ENCODE data around the gene RNU6-9.

RNU6-9 gene

DNA sequence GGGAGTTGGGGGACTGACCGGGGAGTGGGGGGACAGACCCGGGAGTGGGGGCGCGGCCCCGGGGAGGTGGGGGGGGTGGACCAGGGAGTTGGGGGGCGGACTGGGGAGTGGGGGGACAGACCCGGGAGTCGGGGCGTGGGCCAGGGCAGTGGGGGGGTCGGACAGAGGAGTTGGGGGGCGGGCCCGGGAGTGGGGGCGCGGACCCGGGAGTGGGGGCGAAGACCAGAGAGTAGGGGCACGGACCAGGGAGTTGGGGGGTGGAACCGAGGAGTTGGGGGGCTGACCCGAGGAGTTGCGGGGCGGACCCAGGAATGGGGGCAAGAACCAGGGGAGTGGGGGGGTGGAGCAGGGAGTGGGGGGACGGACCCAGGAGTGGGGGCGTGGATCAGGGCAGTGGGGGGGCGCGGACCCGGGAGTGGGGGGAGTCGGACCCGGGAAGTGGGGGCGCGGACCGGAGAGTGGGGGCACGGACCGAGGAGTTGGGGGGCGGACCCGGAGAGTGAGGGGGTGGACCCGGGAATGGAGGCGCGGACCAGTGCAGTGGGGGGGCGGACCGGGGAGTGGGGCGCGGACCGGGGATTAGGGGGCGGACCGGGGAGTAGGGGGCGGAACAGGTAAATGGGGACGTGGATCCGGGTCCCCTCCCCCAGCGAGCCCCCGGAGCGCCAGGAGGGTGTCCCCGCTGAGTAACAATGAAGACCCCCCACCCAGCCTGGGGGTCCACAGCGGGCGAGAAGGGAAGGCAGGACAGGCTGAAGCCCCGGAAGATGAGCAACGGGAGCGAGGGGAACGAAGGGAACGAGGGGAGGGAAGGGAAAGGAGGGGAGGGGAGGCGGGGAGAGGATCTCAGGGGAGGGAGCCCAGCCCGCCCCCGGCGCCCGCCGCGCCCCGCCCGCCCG lies 19.1 kb downstream of the RNU6-9 start:
- peaks cover 8% of the 10 kb centered on the region for H3K27me3 ChIP-seq (ENCODE audit: control insufficient read depth, low read length)
- TF ChIP-seq, protein P1, sequence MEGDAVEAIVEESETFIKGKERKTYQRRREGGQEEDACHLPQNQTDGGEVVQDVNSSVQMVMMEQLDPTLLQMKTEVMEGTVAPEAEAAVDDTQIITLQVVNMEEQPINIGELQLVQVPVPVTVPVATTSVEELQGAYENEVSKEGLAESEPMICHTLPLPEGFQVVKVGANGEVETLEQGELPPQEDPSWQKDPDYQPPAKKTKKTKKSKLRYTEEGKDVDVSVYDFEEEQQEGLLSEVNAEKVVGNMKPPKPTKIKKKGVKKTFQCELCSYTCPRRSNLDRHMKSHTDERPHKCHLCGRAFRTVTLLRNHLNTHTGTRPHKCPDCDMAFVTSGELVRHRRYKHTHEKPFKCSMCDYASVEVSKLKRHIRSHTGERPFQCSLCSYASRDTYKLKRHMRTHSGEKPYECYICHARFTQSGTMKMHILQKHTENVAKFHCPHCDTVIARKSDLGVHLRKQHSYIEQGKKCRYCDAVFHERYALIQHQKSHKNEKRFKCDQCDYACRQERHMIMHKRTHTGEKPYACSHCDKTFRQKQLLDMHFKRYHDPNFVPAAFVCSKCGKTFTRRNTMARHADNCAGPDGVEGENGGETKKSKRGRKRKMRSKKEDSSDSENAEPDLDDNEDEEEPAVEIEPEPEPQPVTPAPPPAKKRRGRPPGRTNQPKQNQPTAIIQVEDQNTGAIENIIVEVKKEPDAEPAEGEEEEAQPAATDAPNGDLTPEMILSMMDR (IDR thresholded peaks at IDR 0.05; ENCODE audit: low read depth, low read length, poor library complexity, severe bottlenecking), result no peak
- no peak for TF ChIP-seq EZH2phosphoT487 (IDR thresholded peaks at IDR 0.05; ENCODE audit: borderline replicate concordance, low read length)
- H3K4me3 ChIP-seq (ENCODE audit: low read length), result peak overlapping the region; percentile 94
- H3K4me1 ChIP-seq (ENCODE audit: control insufficient read depth, low read length), result peaks cover 44% of the 10 kb centered on the region
- peaks cover 39% of the 10 kb centered on the region for H3K79me2 ChIP-seq (ENCODE audit: control insufficient read depth, low read length)
- H4K20me1 ChIP-seq (ENCODE audit: control insufficient read depth, insufficient read depth, low read depth, low read length), result no peaks in the 10 kb centered on the region
- H3K4me2 ChIP-seq (ENCODE audit: low read length), result peak overlapping the region; percentile 72
- no peaks in the 10 kb centered on the region for H3K9me3 ChIP-seq (ENCODE audit: control insufficient read depth, insufficient read depth, low read length)
- no peaks in the 10 kb centered on the region for H3K9me2 ChIP-seq (replicated peaks; ENCODE audit: control insufficient read depth, low read length)
- H3K27ac ChIP-seq (ENCODE audit: low read depth, low read length), result peak overlapping the region; percentile 47; the same call in 1 of the 2 replicates
- H3K36me3 ChIP-seq (ENCODE audit: control insufficient read depth, low read length), result no peaks in the 10 kb centered on the region
- H3F3A ChIP-seq (ENCODE audit: control insufficient read depth, insufficient read depth), result peaks cover 14% of the 10 kb centered on the region

DNA sequence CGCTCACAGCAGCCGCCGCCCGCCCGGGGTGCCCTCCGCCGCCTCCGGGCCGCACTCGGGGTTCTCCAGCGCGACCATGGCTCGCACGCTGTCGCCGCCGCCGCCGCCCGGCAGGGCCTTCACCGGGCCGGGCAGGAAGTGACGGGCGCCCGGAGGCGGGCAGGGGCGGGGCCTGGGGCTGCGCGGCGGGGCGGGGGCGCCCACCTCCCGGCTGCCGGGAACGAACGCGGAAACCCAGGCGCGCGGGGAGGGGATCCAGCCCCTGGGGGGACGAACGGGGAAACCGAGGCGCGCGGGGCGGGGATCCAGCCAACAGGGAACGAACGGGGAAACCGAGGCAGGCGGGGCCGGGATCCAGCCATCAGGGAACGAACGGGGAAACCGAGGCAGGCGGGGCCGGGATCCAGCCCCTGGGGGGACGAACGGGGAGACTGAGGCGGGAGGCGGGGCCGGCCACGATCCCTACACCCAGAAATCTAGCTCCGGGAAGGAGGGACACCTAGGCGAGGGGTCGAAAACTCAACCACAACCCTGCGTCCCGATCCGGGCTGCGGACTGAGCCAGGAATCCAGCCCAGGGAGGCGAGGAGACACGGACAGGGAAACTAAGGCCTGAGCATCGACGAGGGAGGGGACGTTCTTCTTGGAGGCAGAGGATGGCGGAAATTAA lies 19.9 kb downstream of the RNU6-9 start, which contains the start of gene R3HDM4:
Gene R3HDM4 (minus strand): TSS at position 140 of the 669 bp plus-strand sequence. CDS start 62 bp downstream, at position 78.
- H3K79me2 ChIP-seq (ENCODE audit: control insufficient read depth, low read length), result peaks cover 34% of the 10 kb centered on the region
- no peaks in the 10 kb centered on the region for H3K9me3 ChIP-seq (ENCODE audit: control insufficient read depth, insufficient read depth, low read length)
- peak within 1 kb of the TSS; percentile 94 for H3K4me3 ChIP-seq (ENCODE audit: low read length)
- no peaks in the 10 kb centered on the region for H4K20me1 ChIP-seq (ENCODE audit: control insufficient read depth, insufficient read depth, low read depth, low read length)
- H3K27me3 ChIP-seq (ENCODE audit: control insufficient read depth, low read length), result peaks cover 16% of the 10 kb centered on the region
- H3K36me3 ChIP-seq (ENCODE audit: control insufficient read depth, low read length), result no peaks in the 10 kb centered on the region
- H3K4me2 ChIP-seq (ENCODE audit: low read length), result peak within 1 kb of the TSS; percentile 88
- H3K27ac ChIP-seq (ENCODE audit: low read depth, low read length), result peak within 1 kb of the TSS; percentile 47
- peaks cover 14% of the 10 kb centered on the region for H3F3A ChIP-seq (ENCODE audit: control insufficient read depth, insufficient read depth)
- no peak for TF ChIP-seq EZH2phosphoT487 (IDR thresholded peaks at IDR 0.05; ENCODE audit: borderline replicate concordance, low read length)
- TF ChIP-seq, protein P1 (IDR thresholded peaks at IDR 0.05; ENCODE audit: low read depth, low read length, poor library complexity, severe bottlenecking), result no peak
- peaks cover 44% of the 10 kb centered on the region for H3K4me1 ChIP-seq (ENCODE audit: control insufficient read depth, low read length)
- no peaks in the 10 kb centered on the region for H3K9me2 ChIP-seq (replicated peaks; ENCODE audit: control insufficient read depth, low read length)

DNA sequence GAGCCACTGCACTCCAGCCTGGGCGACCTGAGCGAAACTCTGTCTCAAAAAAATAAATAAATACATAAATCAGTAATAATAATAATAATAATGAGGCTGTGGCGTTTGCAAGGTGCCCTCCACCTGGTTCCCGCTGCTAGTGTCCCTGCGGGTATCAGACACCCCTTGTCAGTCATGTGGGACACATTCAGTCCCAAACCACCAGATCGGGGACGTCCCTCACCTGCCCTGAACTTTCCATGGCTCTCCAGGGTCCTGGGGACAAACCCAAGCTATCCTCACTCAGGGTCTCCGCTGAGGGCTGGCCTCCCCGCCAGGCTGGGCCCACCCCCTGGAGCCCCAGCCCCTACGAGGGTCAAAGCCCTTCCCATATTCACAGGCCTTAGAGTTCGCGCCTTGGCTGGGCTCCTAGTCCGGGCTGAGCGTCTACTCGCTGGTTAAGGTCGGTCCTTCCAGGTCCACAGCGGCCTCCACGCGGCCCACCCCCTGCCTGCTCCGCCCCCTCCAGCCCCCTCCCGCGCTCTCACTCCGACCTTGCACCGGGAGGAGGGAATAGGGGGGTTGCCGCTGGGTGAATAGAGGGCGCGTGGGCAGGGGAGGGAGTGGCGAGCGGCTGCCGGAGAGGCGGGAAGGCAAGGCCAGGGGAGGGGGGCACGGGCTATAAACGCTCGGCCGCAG lies 23.5 kb downstream of the RNU6-9 start:
- Histone ChIP-seq H3K79me2 (ENCODE audit: control insufficient read depth, low read length) (peaks cover 13% of the 10 kb centered on the region), H3F3A (ENCODE audit: control insufficient read depth, insufficient read depth) (peaks cover 3% of the 10 kb centered on the region; the same call in 1 of the 2 replicates), H3K36me3 (ENCODE audit: control insufficient read depth, low read length) (no peaks in the 10 kb centered on the region), H3K4me3 (ENCODE audit: low read length) (no peak overlapping the region), H3K27me3 (ENCODE audit: control insufficient read depth, low read length) (peaks cover 49% of the 10 kb centered on the region), H3K9me2 (replicated peaks; ENCODE audit: control insufficient read depth, low read length) (no peaks in the 10 kb centered on the region), H3K9me3 (ENCODE audit: control insufficient read depth, insufficient read depth, low read length) (no peaks in the 10 kb centered on the region), H3K4me2 (ENCODE audit: low read length) (no peak overlapping the region; the same call in 1 of the 2 replicates), H3K4me1 (ENCODE audit: control insufficient read depth, low read length) (peaks cover 38% of the 10 kb centered on the region), H4K20me1 (ENCODE audit: control insufficient read depth, insufficient read depth, low read depth, low read length) (no peaks in the 10 kb centered on the region), H3K27ac (ENCODE audit: low read depth, low read length) (no peak overlapping the region)
- 0 out of 2 replicates have a peak, but pooled peaks have one; percentile 6 for TF ChIP-seq EZH2phosphoT487 (IDR thresholded peaks at IDR 0.05; ENCODE audit: borderline replicate concordance, low read length)
- TF ChIP-seq, protein P1 (IDR thresholded peaks at IDR 0.05; ENCODE audit: low read depth, low read length, poor library complexity, severe bottlenecking), result no peak

All from DOHH2 (cell line).